ENCODE measurements around the gene MTMR3.

The MTMR3 gene

GRCh38 chr22:30043161-30043560, 160.2 kb downstream of the MTMR3 start:
- no peaks in the 10 kb centered on the region for H4K20me1 ChIP-seq (ENCODE audit: insufficient read depth, low read length)
- no peak overlapping the region for H2AFZ ChIP-seq (ENCODE audit: low read depth, low read length)
- no peaks in the 10 kb centered on the region for H3K79me2 ChIP-seq (ENCODE audit: insufficient read depth, low read length)
- no peaks in the 10 kb centered on the region for H3K9me3 ChIP-seq (ENCODE audit: insufficient read depth, low read length, severe bottlenecking)
- H3K4me3 ChIP-seq (ENCODE audit: low read depth in 1 of 2, low read length in 2 of 2) = no peak overlapping the region
- ATAC-seq (ENCODE audit: insufficient read depth, low read depth) (no peak), DNase-seq (no peak)
- H3K27me3 ChIP-seq (ENCODE audit: insufficient read depth, low read length, poor library complexity) = no peaks in the 10 kb centered on the region
- no peak overlapping the region for H3K27ac ChIP-seq (ENCODE audit: low read length)
- TF ChIP-seq EZH2 (IDR thresholded peaks at IDR 0.05; ENCODE audit: borderline replicate concordance, low read depth, low read length, severe bottlenecking) = no peak
- no peak for TF ChIP-seq CTCF (IDR thresholded peaks at IDR 0.05; ENCODE audit: borderline replicate concordance, extremely low read depth, low read length, poor library complexity, severe bottlenecking)
- no peak overlapping the region for H3K9ac ChIP-seq (ENCODE audit: low read depth, low read length)
- H3K36me3 ChIP-seq (ENCODE audit: insufficient read depth, low read length) = no peaks in the 10 kb centered on the region
- H3K4me1 ChIP-seq (ENCODE audit: insufficient read depth, low read length) = peaks cover 18% of the 10 kb centered on the region
- no peak overlapping the region for H3K4me2 ChIP-seq (ENCODE audit: insufficient read depth, low read length)

- H3K36me3 ChIP-seq (ENCODE audit: insufficient read depth, low read length) = no peaks in the 10 kb centered on the region
- no peak overlapping the region for H2AFZ ChIP-seq (ENCODE audit: low read depth, low read length)
- H3K9me3 ChIP-seq (ENCODE audit: insufficient read depth, low read length, severe bottlenecking) = no peaks in the 10 kb centered on the region
- peaks cover 18% of the 10 kb centered on the region for H3K4me1 ChIP-seq (ENCODE audit: insufficient read depth, low read length)
- no peak overlapping the region for H3K4me2 ChIP-seq (ENCODE audit: insufficient read depth, low read length)
- no peaks in the 10 kb centered on the region for H3K79me2 ChIP-seq (ENCODE audit: insufficient read depth, low read length)
- H3K27me3 ChIP-seq (ENCODE audit: insufficient read depth, low read length, poor library complexity) = no peaks in the 10 kb centered on the region
- no peak for ATAC-seq (ENCODE audit: insufficient read depth, low read depth)
- TF ChIP-seq CTCF (IDR thresholded peaks at IDR 0.05; ENCODE audit: borderline replicate concordance, extremely low read depth, low read length, poor library complexity, severe bottlenecking) = no peak
- no peak for TF ChIP-seq EZH2 (IDR thresholded peaks at IDR 0.05; ENCODE audit: borderline replicate concordance, low read depth, low read length, severe bottlenecking)
- no peak for DNase-seq
- H3K4me3 ChIP-seq (ENCODE audit: low read depth in 1 of 2, low read length in 2 of 2) = no peak overlapping the region
- H3K27ac ChIP-seq (ENCODE audit: low read length) = no peak overlapping the region
- H3K9ac ChIP-seq (ENCODE audit: low read depth, low read length) = no peak overlapping the region
- H4K20me1 ChIP-seq (ENCODE audit: insufficient read depth, low read length) = no peaks in the 10 kb centered on the region
Measured at GRCh38 chr22:30044369-30044768, 161.4 kb downstream of the MTMR3 start.

GRCh38 chr22:30044881-30045493, 162.0 kb downstream of the MTMR3 start:
- no peak overlapping the region for H3K9ac ChIP-seq (ENCODE audit: low read depth, low read length)
- no peaks in the 10 kb centered on the region for H3K9me3 ChIP-seq (ENCODE audit: insufficient read depth, low read length, severe bottlenecking)
- DNase-seq = no peak
- H3K36me3 ChIP-seq (ENCODE audit: insufficient read depth, low read length) = no peaks in the 10 kb centered on the region
- H3K27ac ChIP-seq (ENCODE audit: low read length) = no peak overlapping the region
- no peak overlapping the region for H3K4me3 ChIP-seq (ENCODE audit: low read depth in 1 of 2, low read length in 2 of 2)
- H3K4me1 ChIP-seq (ENCODE audit: insufficient read depth, low read length) = peaks cover 18% of the 10 kb centered on the region
- H2AFZ ChIP-seq (ENCODE audit: low read depth, low read length) = no peak overlapping the region
- H3K79me2 ChIP-seq (ENCODE audit: insufficient read depth, low read length) = no peaks in the 10 kb centered on the region
- H4K20me1 ChIP-seq (ENCODE audit: insufficient read depth, low read length) = no peaks in the 10 kb centered on the region
- no peak overlapping the region for H3K4me2 ChIP-seq (ENCODE audit: insufficient read depth, low read length)
- H3K27me3 ChIP-seq (ENCODE audit: insufficient read depth, low read length, poor library complexity) = no peaks in the 10 kb centered on the region
- TF ChIP-seq CTCF (IDR thresholded peaks at IDR 0.05; ENCODE audit: borderline replicate concordance, extremely low read depth, low read length, poor library complexity, severe bottlenecking) (no peak), EZH2 (IDR thresholded peaks at IDR 0.05; ENCODE audit: borderline replicate concordance, low read depth, low read length, severe bottlenecking) (no peak)
- no peak for ATAC-seq (ENCODE audit: insufficient read depth, low read depth)
